GM18907 (cell line): ENCODE measurements around the gene PEX14.

Experiments used
- ATAC-seq: cut with Tn5 transposase; IDR thresholded peaks from one replicate; pipeline ENCODE4 v1.9.1; 2021; ENCODE audit warnings: mild to moderate bottlenecking, moderate library complexity; ENCODE audit not compliant: unreplicated experiment

Gene PEX14

DNA sequence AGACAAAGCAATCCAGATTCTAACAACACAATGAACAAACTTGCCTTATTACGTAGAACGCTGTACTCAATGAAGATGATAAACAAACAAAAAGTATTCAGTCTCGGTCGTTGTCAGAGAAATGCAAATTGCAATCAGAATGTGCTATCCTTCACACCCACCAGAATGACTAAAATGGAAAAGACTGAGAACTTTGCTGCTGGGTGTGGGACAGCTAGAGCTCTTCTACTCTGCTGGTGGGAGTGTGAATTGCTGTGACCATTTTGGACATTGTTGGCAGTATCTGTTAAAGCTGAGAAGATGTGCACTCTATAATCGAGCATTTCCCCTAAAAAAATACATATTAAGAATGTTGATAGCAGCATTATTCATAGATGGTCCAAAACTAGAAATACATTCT lies 111.4 kb downstream of the PEX14 start:
- ATAC-seq, result no peak

DNA sequence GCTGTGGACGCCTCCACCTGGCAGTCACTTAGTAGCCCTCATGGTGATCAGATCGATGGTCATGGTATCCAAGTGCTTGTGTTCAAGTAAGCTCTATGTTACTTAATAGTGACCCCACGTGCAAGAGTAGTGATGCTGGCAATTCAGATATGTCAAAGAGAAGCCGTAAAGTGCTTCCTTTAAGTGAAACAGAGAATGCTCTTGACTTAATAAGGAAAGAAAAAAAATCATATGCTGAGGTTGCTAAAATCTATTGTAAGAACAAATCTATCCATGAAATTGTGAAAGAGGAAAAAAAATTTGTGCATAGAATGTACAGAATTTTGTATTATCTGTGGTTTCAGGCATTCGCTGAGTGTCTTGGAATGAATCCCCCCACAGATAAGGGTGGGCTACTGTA lies 113.9 kb downstream of the PEX14 start:
- no peak for ATAC-seq

DNA sequence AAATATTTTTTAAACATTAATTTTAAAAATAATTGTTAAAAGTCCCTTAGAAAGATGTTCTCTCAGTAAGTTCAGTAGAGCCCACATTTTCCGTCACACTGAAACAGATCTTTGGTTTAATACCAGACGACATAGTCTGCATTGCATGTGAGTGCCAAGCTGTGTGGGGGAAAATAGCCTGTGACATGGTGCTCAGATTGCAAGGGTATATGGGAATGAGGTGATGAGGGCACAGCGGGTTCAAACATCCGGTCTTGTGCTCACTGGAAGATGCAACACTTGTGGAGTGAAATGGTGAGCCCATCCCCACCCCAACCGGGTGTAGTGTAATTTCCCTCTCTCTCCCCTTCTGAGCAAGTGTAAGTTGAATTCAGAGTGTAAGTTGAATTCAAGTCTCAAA lies 114.3 kb downstream of the PEX14 start:
- ATAC-seq, result no peak

DNA sequence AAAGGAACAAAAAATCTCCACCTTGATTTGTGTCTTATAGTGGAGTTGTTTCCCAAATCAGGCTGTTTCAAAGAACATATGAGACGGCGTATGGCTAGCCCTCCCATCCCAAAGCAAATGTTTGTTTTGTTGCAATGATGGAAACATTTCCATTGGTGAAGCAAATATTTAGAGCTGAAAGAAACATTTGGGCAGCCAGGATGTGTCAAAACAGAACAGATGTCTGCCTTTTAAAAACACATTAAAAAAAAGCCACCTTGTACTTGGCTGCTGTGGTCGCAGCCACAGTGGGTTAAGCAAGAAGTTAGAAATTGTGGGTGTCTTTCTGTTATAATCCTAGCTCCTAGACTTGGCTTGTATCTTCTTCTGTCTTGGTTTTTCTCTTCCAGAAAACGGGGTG lies 116.3 kb downstream of the PEX14 start:
- no peak for ATAC-seq

DNA sequence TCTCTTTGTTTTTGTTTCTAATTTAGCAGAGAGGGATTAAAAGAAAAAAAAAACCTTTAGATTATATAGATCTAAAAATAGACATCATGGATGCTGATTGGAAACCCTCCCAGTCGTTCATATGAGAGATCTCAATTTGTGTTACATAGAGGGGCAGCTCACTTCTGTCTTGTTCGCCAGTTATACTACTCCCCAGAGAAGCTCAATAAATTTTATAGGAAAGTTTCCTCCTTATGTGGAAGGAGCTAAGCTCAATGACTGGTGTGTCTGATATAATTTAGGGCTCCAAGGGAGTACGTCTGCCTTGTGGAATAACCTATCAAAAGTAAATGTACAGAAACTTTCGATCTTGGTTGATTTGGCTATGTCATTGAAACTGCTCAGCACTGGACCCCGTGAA lies 117.6 kb downstream of the PEX14 start:
- ATAC-seq, result no peak

DNA sequence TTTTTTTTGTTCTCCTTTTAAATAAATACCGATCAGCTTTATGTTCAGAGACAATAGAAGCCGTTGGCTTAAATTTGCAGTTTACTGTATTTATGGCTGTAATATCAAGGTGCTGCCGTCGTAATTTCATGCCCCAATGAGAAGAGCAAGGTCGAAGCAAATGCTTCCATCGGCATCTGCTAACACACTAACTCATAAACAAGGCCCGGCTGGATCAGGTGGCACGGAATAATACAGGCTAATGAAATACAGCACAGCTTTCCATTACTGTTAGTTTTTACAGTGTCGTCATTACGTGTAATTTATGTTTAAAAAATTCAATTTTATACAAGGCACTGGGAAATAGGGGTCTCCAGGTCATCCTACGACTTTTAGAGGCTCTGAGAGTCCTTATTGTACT lies 119.0 kb downstream of the PEX14 start:
- ATAC-seq, result no peak

DNA sequence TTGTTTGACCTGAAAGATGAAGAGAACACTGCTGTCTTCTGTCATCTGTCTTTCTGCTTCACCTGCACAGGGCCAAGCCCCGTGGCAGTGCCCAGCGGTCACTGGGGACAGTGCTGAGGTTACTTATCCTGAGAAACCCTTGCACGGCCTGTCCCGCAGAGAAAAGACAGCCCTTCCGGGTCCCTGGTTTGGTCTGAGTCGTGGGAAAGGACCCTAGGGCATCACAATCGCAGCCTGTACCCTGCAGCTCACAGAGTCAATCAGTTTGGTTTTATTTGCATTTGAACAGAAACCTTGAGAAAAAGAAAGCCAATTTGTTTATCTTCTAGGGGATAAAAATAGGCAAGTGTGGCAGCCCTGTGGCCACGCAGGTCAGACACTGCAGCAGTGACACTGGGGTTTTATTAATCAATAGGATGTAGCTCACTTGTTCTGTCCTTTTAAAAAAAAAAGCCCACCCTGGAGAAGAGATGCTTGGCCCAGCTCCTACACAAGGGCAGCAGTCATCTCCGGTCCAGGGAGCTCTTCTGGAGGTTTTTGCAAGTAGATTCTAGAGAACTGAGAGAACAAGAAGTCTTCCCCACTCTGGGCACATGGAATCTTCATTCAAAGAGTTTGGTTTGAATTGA lies 120.0 kb downstream of the PEX14 start:
- no peak for ATAC-seq

DNA sequence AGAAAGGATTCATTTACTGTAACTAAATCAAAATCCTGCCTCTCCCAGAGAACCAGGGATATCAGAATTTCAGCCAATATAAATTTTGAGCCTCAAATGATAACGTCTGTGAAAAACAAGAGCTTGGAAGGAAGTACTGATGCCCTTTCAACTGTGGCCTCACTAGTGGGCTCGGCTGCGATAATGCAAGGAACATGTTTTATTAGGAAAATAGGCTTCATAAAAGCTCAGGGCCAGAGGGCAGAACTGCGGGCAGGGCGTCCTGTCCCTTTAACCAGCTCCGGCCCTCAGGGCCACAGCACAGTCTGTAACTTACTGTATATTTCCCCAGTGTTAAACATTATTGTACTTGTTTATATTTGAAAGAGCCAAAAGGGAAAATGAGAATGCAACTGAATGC lies 122.0 kb downstream of the PEX14 start:
- ATAC-seq, result no peak

DNA sequence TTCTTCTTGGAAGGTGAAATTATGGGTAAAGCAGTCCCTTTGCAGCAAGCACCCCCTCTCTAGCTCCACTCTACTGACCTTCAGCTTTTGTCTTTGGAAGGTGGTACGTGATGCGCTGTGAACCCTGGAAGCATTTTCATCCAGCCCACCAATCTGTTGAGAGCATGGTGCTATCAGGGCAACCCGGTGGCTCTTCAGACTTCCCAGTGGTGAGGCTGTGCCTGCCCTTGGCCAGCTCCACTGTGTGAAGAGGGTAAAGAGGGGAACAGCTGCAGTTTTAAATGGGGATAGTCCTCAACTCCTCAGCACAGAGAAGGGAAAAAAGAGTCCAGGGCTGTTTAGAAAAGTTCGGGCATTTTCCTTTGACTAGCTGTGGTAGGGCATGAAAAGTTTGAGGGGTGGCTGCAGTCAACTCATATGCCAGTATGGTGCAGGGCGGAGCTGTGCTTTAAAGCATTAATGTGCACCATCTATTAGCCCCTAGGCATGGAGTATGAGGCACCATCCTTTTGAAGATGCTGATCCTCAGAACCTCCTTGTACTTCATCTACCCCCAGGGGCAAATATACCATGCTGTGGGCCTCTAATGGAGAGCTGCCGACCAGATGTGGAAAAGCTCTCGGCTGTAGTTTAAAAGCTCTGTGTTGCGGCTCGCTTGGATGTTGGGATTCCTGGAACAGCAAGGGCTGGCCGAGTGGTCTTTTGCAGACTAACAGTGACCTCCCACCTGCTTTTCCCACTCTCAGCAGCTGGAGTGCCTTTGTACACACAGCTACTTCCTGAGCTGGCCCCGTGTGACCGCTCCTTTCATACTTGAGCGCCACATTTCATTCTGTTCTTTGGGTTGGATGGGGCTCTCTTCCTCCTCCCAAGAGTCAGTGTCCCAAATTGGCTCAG lies 123.0 kb downstream of the PEX14 start:
- ATAC-seq, result no peak

DNA sequence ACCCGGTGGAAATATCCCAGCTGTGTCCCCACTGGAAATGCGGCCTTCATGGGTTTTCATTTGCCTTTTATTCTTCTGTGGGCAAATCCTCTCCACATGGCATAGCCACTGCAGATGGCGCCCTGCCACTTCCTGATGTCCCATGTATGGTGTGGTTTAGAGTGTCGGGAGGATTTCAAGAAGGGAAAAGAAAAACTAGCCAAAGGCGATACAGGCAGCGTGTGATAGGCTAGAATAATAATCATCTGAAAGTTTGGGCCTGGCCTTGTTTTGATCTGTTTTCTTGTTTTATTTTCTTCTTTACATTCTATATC lies 123.6 kb downstream of the PEX14 start:
- ATAC-seq, result no peak

DNA sequence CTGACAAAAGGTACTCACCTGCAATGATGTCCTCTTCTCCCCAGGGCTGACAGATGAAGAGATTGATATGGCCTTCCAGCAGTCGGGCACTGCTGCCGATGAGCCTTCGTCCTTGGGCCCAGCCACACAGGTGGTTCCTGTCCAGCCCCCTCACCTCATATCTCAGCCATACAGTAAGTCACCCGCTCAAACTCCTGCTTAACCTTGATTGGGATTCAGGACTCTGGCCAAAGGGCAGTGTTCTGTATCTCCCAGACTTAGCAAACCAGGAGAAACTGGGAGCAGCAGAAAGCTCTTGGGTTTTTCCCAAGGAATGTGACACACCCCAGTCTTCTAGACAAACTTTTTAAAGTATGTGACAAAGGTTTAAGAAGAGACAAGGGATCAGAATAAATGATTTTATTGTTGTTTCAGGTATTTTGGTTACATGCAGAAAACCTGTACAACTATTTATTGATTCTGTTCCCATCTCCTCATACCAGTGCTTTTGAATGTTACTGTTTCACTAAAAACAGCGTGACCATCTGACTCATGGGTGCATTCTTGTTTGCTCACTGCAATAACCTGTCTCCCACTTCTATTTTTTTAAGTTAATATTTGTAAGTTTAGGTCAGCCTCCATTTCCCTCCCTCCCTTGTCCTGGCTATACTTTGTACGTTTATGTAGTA lies 124.6 kb downstream of the PEX14 start:
- ATAC-seq, result no peak

DNA sequence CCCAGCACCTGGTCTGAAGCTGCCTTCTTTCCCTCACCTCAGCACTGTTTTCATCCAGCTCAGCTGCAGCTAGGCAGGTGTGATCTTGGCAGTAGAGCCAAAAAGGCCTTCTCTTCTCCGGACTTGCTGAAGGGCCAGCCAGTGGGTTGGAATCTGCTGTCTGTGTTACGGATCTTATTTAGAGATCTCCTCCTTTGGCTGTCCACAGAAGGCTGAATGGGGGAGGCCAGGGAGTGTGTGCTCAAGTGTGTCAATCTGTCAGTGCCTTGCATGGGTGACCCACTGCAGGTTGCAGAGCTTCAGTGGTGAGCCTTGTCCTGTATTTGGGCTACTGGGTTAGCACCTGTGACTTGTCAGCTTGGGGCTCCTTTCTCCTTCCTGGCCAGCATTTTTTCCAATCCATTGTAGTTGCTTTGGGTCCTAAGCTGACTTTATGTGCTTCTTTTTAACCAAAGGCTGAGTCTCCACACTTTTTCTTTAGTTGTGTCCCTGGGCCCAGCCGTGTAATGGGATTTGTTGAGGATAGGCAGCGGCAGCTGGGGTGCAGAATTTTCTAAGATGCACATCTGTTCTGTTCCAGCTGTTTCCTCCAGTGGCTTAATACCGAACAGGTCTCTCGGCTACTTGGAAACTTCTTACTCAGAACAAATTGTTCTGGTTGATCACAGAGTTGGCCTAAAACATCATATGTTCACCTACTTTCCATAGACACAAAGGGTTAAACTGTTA lies 126.8 kb downstream of the PEX14 start:
- no peak for ATAC-seq

DNA sequence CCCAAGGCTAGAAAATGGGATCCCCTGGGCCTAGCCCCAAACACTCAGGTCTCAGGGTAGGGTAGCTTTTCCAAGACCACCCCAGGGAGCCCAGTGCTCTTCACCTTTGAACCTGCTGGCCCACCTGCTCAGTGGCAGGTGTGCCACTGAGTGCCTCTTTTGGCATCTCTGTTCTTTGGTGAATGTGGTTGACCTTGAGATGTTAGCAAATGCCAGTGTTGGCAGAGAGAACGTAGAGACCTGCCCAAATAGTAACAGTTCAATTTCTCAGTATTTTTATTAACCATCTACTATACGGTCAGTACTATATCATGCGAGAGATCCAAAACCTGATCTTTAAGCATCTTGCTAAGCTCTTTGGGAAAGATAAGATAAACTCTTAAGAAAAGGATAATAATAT lies 128.2 kb downstream of the PEX14 start:
- ATAC-seq, result no peak

DNA sequence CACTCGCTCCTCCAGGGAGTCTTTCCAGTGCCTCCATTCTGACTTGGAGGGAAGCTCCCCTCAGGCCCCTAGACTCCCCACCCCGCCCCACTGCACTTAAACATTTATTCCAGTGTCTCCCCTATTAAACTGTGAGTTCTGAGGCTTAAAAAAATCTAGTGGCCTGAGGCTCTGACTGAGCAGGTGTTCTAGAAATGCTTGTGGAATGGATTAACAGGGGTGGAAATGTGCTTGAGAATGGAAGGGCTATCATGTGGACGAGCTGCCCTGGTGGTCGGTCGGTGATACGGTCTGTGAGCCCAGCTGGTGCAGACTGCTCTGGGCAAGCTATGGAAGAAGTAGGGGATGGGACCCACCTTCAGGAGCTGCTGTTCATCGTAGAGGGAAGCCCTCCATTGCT lies 130.2 kb downstream of the PEX14 start:
- no peak for ATAC-seq

DNA sequence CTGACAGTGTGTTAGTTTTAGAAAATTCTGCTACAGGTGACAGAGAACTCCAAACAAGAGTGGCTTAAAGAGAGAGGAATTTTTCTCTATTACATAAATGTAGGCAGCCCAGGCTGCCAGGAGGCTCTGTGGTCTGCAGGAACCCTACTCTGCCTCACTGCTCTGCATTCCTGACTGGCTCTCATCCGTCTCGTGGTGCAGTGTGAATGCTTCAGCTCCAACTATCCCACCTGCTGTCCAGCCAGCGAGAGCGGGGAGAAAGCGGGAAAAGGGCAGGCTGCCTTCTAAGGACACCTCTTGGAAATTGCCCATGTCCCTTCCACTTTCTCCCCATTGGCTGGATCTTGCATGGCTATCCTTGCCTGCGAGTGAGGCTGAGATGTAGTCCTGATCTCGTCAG lies 131.3 kb downstream of the PEX14 start:
- no peak for ATAC-seq

DNA sequence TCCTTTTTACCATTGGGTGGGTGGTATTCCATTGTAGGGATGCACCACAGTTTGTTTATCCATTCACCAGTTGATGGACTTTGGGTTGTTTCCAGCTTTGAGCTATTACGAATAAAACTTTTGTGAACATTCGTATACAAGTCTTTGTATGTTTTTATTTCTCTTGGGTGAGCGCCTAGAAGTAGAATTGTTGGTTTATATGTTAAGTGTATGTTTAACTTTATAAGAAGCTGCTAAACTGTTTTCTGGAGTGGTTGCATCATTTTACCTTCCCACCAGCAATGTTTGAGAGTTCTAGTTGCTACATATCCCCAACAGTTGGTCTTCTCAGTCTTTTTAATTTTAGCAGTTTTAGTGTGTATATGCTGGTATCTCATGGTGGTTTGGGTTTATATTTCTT lies 132.5 kb downstream of the PEX14 start:
- no peak for ATAC-seq

DNA sequence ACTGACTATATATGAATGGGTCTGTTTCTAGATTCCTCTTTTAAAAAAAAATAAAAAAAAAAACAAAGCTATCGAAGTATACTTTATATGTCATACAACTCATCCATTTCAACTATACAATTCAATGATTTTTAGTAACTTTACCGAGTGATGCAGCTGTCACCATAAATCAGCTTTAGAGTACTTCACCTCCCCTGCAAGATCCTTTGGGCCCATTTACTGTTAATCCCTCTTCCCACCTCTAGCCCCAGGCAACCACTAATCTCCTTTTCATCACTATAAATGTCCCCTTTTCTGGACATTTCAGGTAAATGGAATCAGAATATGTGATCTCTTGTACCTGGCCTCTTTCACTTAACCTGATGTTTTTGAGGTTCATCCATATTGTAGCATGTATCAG lies 133.9 kb downstream of the PEX14 start:
- no peak for ATAC-seq

DNA sequence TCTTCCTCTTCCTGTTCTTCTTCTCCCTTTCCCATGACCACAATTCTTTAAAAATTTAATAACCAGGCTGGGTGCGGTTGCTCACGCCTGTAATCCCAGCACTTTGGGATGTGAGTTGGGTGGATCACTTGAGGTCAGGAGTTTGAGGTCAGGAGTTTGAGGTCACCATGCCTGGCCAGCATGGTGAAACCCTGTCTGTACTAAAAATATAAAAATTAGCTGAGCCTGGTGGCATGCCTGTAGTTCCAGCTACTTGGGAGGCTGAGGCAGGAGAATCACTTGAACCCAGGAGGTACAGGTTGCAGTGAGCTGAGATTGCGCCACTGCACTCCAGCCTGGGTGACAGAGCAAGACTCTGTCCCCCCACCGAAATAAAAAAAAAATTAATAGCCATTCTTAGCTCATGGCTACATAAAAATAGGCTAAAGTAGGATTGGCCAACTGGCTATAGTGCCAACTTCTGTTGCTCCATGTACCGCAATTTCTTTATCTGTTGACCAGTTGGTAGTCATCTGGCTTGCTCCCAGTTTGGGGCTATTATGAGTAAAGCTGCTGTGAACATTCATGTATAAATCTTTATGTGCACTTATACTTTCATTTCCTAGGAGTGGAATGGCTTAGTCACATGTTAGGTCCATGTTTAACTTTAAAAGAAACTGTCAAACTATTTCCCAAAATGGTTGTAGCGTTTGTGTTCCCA lies 136.3 kb downstream of the PEX14 start:
- ATAC-seq, result no peak

DNA sequence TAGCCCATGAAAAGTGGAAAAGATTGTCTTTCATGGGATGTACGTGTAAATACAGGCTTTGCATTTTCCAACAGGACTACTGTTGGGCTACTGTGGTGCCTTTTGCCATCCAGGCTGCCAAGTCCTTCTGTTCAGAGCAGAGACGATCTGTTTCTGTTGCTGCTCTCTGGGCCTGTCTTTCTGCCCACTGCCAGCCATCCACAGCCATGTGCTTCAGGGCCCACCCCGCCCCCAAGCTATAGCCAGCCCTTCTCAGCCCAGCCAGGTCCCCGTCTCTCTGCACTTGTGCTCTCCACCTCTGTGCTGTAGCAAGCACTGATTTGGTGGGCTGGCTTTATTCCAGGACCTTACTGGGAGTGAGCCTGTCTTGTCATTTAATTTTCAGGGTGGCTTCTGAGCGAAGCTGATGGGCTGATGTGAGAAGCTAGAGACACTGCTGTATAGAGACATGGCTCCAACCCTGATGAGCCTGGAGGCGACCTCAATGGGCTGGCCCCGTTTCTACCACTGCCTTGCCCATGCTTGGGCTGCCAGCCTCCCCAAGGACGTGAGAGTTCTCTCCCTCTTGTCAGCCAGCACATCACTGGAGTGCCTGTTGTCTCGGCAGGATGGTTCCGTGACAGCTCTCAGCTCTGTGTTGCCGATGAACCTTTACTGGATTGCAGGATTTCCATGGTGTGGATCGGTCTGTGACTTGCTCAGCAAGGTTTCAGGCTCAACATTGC lies 137.8 kb downstream of the PEX14 start:
- no peak for ATAC-seq

DNA sequence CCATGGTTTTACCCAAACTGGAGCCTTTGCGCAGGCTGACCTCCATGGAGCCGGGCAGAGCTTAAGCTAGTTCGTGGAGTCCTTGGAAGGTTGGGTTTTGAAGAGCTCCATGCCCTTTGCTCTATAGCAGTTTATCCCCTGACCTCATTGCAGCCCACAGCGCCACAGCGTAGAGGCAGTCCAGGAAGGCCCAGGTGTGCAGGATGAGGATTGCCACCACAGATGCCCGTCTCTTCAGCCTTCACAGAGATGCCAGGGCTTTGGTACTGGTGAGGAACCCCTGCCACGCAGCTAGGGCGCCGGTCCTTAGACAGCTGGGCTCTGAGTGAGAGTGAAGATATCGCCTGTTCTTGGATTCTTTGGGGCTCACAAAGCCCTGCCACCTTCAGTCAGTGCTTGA lies 138.6 kb downstream of the PEX14 start:
- ATAC-seq, result no peak
